ENCODE measurements around the gene MORC3. TPM values are rescaled to one million over a fixed set of nuclear protein-coding genes. Genes with fewer than 3 reads are reported as not detected.
"Not testable (repeated sequence)": the region's sequence is repeated elsewhere in the genome, so short reads cannot be mapped to it uniquely, and the experiment has no call there.

MORC3 gene
- total and polyA plus RNA-seq, 2 donors (not counting 1 experiment from before 2014, with no cell fraction given): 24.4 to 51.7 TPM

- TF ChIP-seq, protein P1, sequence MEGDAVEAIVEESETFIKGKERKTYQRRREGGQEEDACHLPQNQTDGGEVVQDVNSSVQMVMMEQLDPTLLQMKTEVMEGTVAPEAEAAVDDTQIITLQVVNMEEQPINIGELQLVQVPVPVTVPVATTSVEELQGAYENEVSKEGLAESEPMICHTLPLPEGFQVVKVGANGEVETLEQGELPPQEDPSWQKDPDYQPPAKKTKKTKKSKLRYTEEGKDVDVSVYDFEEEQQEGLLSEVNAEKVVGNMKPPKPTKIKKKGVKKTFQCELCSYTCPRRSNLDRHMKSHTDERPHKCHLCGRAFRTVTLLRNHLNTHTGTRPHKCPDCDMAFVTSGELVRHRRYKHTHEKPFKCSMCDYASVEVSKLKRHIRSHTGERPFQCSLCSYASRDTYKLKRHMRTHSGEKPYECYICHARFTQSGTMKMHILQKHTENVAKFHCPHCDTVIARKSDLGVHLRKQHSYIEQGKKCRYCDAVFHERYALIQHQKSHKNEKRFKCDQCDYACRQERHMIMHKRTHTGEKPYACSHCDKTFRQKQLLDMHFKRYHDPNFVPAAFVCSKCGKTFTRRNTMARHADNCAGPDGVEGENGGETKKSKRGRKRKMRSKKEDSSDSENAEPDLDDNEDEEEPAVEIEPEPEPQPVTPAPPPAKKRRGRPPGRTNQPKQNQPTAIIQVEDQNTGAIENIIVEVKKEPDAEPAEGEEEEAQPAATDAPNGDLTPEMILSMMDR (conservative IDR thresholded peaks at IDR 0.05 in 1 of 2, IDR thresholded peaks at IDR 0.05 in 1 of 2; ENCODE audit: low read depth in 1 of 2, low read length in 2 of 2): no peak
- no peak for TF ChIP-seq EZH2 (IDR thresholded peaks at IDR 0.05; ENCODE audit: low read length, missing control alignments)
- no peaks in the 10 kb centered on the region for H3K79me2 ChIP-seq (ENCODE audit: control insufficient read depth, insufficient read depth, low read length)
- H3K27ac ChIP-seq (ENCODE audit: insufficient read depth, low read length): no peak overlapping the region
- no peaks in the 10 kb centered on the region for H4K20me1 ChIP-seq (ENCODE audit: control insufficient read depth, extremely low read depth, insufficient read depth, low read length)
- no peaks in the 10 kb centered on the region for H3K4me1 ChIP-seq (ENCODE audit: control insufficient read depth, extremely low read depth, insufficient read depth, low read length)
- no peak overlapping the region for H3K4me2 ChIP-seq (ENCODE audit: extremely low read depth, insufficient read depth, low read length)
- no peak overlapping the region for H2AFZ ChIP-seq (ENCODE audit: low read length)
- DNase-seq (ENCODE audit: low read depth in 2 of 2): no peak
- H3K36me3 ChIP-seq (ENCODE audit: control insufficient read depth, insufficient read depth, low read length): no peaks in the 10 kb centered on the region
- no peaks in the 10 kb centered on the region for H3K9me3 ChIP-seq (ENCODE audit: control insufficient read depth, insufficient read depth, low read depth, low read length)
- H3K27me3 ChIP-seq (ENCODE audit: control insufficient read depth, insufficient read depth, low read length): no peaks in the 10 kb centered on the region
- H3K4me3 ChIP-seq (replicated peaks in 1 of 4; ENCODE audit: control extremely low read depth in 1 of 4, insufficient read depth in 1 of 4, low read depth in 3 of 4, low read length in 4 of 4): no peak overlapping the region
- no peak overlapping the region for H3K9ac ChIP-seq (ENCODE audit: insufficient read depth, low read length)
Measured at GRCh38 chr21:36310016-36310415, 10.0 kb upstream of the MORC3 start.

DNA sequence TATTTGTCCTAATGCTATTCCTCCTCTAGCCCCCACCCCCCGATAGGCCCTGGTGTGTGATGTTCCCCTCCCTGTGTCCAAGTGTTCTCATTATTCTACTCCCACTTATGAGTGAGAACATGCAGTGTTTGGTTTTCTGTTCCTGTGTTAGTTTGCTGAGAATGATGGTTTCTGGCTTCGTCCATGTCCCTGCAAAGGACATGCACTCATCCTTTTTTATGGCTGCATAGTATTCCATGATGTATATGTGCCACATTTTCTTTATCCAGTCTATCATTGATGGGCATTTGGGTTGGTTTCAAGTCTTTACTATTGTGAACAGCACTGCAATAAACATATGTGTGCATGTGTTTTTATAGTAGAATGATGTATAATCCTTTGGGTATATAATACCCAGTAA lies 6.6 kb upstream of the MORC3 start:
- not testable (repeated sequence) for H3K4me1 ChIP-seq (ENCODE audit: control insufficient read depth, extremely low read depth, insufficient read depth, low read length); H3K9me3 ChIP-seq (ENCODE audit: control insufficient read depth, insufficient read depth, low read depth, low read length); H3K4me2 ChIP-seq (ENCODE audit: extremely low read depth, insufficient read depth, low read length); H3K9ac ChIP-seq (ENCODE audit: insufficient read depth, low read length); DNase-seq (ENCODE audit: low read depth in 2 of 2); H3K4me3 ChIP-seq (replicated peaks in 1 of 4; ENCODE audit: control extremely low read depth in 1 of 4, insufficient read depth in 1 of 4, low read depth in 3 of 4, low read length in 4 of 4); H3K36me3 ChIP-seq (ENCODE audit: control insufficient read depth, insufficient read depth, low read length); H4K20me1 ChIP-seq (ENCODE audit: control insufficient read depth, extremely low read depth, insufficient read depth, low read length); H3K27me3 ChIP-seq (ENCODE audit: control insufficient read depth, insufficient read depth, low read length); H3K27ac ChIP-seq (ENCODE audit: insufficient read depth, low read length); H2AFZ ChIP-seq (ENCODE audit: low read length); H3K79me2 ChIP-seq (ENCODE audit: control insufficient read depth, insufficient read depth, low read length)

- H3K9me3 ChIP-seq (ENCODE audit: control insufficient read depth, insufficient read depth, low read depth, low read length); H3K4me1 ChIP-seq (ENCODE audit: control insufficient read depth, extremely low read depth, insufficient read depth, low read length); H4K20me1 ChIP-seq (ENCODE audit: control insufficient read depth, extremely low read depth, insufficient read depth, low read length); H3K27me3 ChIP-seq (ENCODE audit: control insufficient read depth, insufficient read depth, low read length); DNase-seq (ENCODE audit: low read depth in 2 of 2); H3K36me3 ChIP-seq (ENCODE audit: control insufficient read depth, insufficient read depth, low read length); H3K27ac ChIP-seq (ENCODE audit: insufficient read depth, low read length); H3K4me2 ChIP-seq (ENCODE audit: extremely low read depth, insufficient read depth, low read length); H3K4me3 ChIP-seq (replicated peaks in 1 of 4; ENCODE audit: control extremely low read depth in 1 of 4, insufficient read depth in 1 of 4, low read depth in 3 of 4, low read length in 4 of 4); H2AFZ ChIP-seq (ENCODE audit: low read length); H3K79me2 ChIP-seq (ENCODE audit: control insufficient read depth, insufficient read depth, low read length); H3K9ac ChIP-seq (ENCODE audit: insufficient read depth, low read length): not testable (repeated sequence)
Measured at GRCh38 chr21:36316045-36316444, 4.0 kb upstream of the MORC3 start.

DNA sequence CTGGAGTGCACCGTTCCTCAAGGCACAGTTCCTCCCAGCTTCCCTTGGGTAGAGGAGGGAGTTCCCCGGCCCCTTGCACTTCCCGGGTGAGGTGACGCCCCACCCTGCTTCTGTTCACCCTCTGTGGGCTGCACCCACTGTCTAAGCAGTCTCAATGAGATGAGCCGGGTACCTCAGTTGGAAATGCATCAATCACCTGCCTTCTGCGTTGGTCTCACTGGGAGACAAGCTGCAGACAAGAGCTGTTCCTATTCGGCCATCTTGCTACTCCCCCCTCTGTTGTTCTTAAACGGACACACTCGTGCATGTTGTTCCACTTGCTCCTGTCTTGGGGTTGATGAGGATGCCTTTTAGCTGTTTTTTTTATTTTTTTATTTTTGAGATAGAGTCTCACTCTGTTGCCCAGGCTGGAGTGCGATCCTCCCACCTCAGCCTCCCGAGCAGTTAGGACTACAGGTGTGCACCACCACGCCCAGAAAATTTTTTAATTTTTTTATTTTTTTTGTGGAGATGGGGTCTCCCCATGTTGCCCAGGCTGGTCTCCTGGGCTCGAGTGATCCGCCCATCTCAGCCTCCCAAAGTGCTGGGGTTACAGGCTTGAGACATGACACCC lies 3.0 kb upstream of the MORC3 start:
- Histone ChIP-seq H3K4me2 (ENCODE audit: extremely low read depth, insufficient read depth, low read length) (no peak overlapping the region), H3K36me3 (ENCODE audit: control insufficient read depth, insufficient read depth, low read length) (no peaks in the 10 kb centered on the region), H3K4me1 (ENCODE audit: control insufficient read depth, extremely low read depth, insufficient read depth, low read length) (no peaks in the 10 kb centered on the region), H2AFZ (ENCODE audit: low read length) (no peak overlapping the region), H4K20me1 (ENCODE audit: control insufficient read depth, extremely low read depth, insufficient read depth, low read length) (no peaks in the 10 kb centered on the region), H3K9ac (ENCODE audit: insufficient read depth, low read length) (no peak overlapping the region), H3K27ac (ENCODE audit: insufficient read depth, low read length) (no peak overlapping the region), H3K9me3 (ENCODE audit: control insufficient read depth, insufficient read depth, low read depth, low read length) (no peaks in the 10 kb centered on the region), H3K27me3 (ENCODE audit: control insufficient read depth, insufficient read depth, low read length) (no peaks in the 10 kb centered on the region), H3K4me3 (replicated peaks in 1 of 4; ENCODE audit: control extremely low read depth in 1 of 4, insufficient read depth in 1 of 4, low read depth in 3 of 4, low read length in 4 of 4) (no peak overlapping the region), H3K79me2 (ENCODE audit: control insufficient read depth, insufficient read depth, low read length) (peaks cover 15% of the 10 kb centered on the region)
- no peak for DNase-seq (ENCODE audit: low read depth in 2 of 2)
- TF ChIP-seq, protein P1 (conservative IDR thresholded peaks at IDR 0.05 in 1 of 2, IDR thresholded peaks at IDR 0.05 in 1 of 2; ENCODE audit: low read depth in 1 of 2, low read length in 2 of 2): no peak
- TF ChIP-seq EZH2 (IDR thresholded peaks at IDR 0.05; ENCODE audit: low read length, missing control alignments): no peak

DNA sequence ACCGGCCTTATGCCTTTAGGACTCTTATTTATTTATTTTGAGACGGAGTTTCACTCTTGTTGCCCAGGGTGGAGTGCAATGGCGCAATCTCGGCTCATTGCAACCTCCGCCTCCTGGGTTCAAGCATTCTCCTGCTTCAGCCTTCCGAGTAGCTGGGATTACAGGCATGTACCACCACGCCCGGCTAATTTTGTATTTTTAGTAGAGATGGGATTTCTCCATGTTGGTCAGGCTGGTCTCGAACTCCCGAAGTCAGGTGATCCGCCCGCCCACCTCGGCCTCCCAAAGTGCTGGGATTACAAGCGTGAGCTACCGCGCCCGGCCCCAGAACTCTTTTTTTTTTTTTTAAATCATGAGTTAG lies 611 bp upstream of the MORC3 start:
- not testable (repeated sequence) for H3K4me1 ChIP-seq (ENCODE audit: control insufficient read depth, extremely low read depth, insufficient read depth, low read length); H3K27me3 ChIP-seq (ENCODE audit: control insufficient read depth, insufficient read depth, low read length); DNase-seq (ENCODE audit: low read depth in 2 of 2); H3K9me3 ChIP-seq (ENCODE audit: control insufficient read depth, insufficient read depth, low read depth, low read length); H4K20me1 ChIP-seq (ENCODE audit: control insufficient read depth, extremely low read depth, insufficient read depth, low read length); H3K9ac ChIP-seq (ENCODE audit: insufficient read depth, low read length); H3K36me3 ChIP-seq (ENCODE audit: control insufficient read depth, insufficient read depth, low read length)
- H3K27ac ChIP-seq (ENCODE audit: insufficient read depth, low read length): peak overlapping the region; percentile 66
- peak overlapping the region; percentile 45 to 74 (median 58) for H3K4me3 ChIP-seq (replicated peaks in 1 of 4; ENCODE audit: control extremely low read depth in 1 of 4, insufficient read depth in 1 of 4, low read depth in 3 of 4, low read length in 4 of 4)
- peak overlapping the region; percentile 85 for H2AFZ ChIP-seq (ENCODE audit: low read length)
- peaks cover 39% of the 10 kb centered on the region for H3K79me2 ChIP-seq (ENCODE audit: control insufficient read depth, insufficient read depth, low read length)
- H3K4me2 ChIP-seq (ENCODE audit: extremely low read depth, insufficient read depth, low read length): peak overlapping the region; percentile 79
